Embryonic facial prominence (tissue), 1 donor: ENCODE measurements around the gene H2BK1.

Source experiments
- DNase-seq: peaks from one replicate; pipeline ENCODE4 v3.0.0-alpha.2; 2016; ENCODE audit errors: extremely low spot score

Gene H2BK1

GRCh38 chr7:151179287-151179860, 30.9 kb downstream of the H2BK1 start:
- DNase-seq = no peak

- DNase-seq = no peak
These were observed 31.5 kb downstream of the H2BK1 start for GRCh38 chr7:151178831-151179230.

- DNase-seq = no peak
These were observed 32.1 kb downstream of the H2BK1 start for GRCh38 chr7:151178236-151178635.

GRCh38 chr7:151177310-151177709, 33.0 kb downstream of the H2BK1 start:
- DNase-seq = no peak

- DNase-seq = no peak
These were observed 33.9 kb downstream of the H2BK1 start for GRCh38 chr7:151176401-151176800.

GRCh38 chr7:151175793-151176311, 34.4 kb downstream of the H2BK1 start:
- no peak for DNase-seq

- DNase-seq = no peak
These were observed 35.1 kb downstream of the H2BK1 start for GRCh38 chr7:151175047-151175792.

- DNase-seq = no peak
These were observed 35.8 kb downstream of the H2BK1 start for GRCh38 chr7:151174246-151175046.

GRCh38 chr7:151173386-151174245, 36.7 kb downstream of the H2BK1 start:
- DNase-seq = no peak

- peak; percentile 27 for DNase-seq
These were observed 37.8 kb downstream of the H2BK1 start for GRCh38 chr7:151172273-151173141.

GRCh38 chr7:151168787-151169162, 41.5 kb downstream of the H2BK1 start:
- DNase-seq = no peak

GRCh38 chr7:151168003-151168786, 42.1 kb downstream of the H2BK1 start:
- DNase-seq = no peak

- DNase-seq = no peak
These were observed 42.9 kb downstream of the H2BK1 start, which contains the start of gene GBX1 for GRCh38 chr7:151167197-151167961. GBX1 (minus strand) TSS chr7:151167694; CDS start chr7:151167548, 146 bp downstream.

- no peak for DNase-seq
These were observed 43.6 kb downstream of the H2BK1 start for GRCh38 chr7:151166629-151167196.

GRCh38 chr7:151161757-151162156, 48.5 kb downstream of the H2BK1 start:
- no peak for DNase-seq
